Measurements from ENCODE around the gene PPARA. TPM values are rescaled to one million over a fixed set of nuclear protein-coding genes. Genes with fewer than 3 reads are reported as not detected.

The PPARA gene
- total RNA-seq, 1 donor from 2014 or later, result 13.0 TPM

DNA sequence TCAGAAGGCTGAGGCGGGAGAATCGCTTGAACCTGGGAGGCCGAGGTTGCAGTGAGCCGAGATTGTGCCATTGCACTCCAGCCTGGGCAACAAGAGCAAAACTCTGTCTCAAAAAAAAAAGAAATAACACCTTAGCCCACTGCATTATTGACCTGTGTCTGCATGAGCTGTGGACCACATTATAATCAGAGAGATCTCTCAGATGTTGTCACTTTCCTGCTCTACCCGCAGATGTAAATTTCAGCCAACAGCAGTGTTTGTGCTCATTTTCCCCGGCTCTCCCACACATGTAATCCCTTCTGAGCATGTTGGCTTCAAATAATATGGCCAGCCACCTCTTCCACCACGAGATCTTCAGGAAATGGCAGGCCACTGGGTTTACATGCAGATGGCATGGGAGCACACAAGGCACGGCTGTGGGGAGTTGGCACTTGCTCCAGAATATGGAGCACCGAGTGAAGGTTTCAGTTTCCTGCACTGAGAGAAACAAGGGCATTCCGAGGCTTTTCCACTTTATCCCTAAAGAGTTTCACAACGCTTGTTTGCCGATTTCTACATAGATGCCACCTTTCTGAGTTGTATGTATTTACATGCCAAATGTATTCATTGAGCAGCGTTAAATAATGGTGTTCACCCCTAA is 80.1 kb downstream of the PPARA start:
- Mint-ChIP-seq H3K9me3 (no peaks in the 10 kb centered on the region), H3K27me3 (ENCODE audit: low read depth) (no peaks in the 10 kb centered on the region), H3K4me1 (no peaks in the 10 kb centered on the region), H3K27ac (no peak overlapping the region), H3K36me3 (peaks cover 11% of the 10 kb centered on the region), H3K4me3 (no peak overlapping the region)
- no peak for DNase-seq (ENCODE audit: low spot score in 2 of 2, unreplicated experiment in 2 of 2)
- TF ChIP-seq, protein P1, sequence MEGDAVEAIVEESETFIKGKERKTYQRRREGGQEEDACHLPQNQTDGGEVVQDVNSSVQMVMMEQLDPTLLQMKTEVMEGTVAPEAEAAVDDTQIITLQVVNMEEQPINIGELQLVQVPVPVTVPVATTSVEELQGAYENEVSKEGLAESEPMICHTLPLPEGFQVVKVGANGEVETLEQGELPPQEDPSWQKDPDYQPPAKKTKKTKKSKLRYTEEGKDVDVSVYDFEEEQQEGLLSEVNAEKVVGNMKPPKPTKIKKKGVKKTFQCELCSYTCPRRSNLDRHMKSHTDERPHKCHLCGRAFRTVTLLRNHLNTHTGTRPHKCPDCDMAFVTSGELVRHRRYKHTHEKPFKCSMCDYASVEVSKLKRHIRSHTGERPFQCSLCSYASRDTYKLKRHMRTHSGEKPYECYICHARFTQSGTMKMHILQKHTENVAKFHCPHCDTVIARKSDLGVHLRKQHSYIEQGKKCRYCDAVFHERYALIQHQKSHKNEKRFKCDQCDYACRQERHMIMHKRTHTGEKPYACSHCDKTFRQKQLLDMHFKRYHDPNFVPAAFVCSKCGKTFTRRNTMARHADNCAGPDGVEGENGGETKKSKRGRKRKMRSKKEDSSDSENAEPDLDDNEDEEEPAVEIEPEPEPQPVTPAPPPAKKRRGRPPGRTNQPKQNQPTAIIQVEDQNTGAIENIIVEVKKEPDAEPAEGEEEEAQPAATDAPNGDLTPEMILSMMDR (IDR thresholded peaks at IDR 0.05; ENCODE audit: unreplicated experiment), result no peak

DNA sequence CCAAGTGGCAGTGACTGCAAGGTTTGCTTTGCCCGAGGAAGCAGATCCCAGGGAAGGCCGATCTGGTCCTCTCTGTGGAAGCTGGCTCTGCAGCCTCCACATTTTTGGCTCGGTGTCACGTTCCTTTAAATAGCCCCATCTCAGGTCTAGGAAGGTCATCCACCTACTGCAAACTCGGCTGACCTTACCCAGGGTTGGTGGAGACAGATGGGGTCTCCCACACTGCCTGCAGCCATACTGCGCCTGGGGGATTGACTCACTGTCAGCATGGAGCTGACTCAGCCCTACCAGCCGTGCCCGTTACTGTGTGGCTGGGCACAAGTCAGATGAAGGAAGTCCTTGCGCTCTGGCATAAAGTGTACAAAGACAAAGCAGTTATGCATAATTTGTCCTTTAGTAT is 82.9 kb downstream of the PPARA start:
- no peak overlapping the region for H3K4me3 Mint-ChIP-seq
- H3K27ac Mint-ChIP-seq, result no peak overlapping the region
- no peaks in the 10 kb centered on the region for H3K9me3 Mint-ChIP-seq
- TF ChIP-seq, protein P1 (IDR thresholded peaks at IDR 0.05; ENCODE audit: unreplicated experiment), result no peak
- H3K27me3 Mint-ChIP-seq (ENCODE audit: low read depth), result no peaks in the 10 kb centered on the region
- H3K4me1 Mint-ChIP-seq, result no peaks in the 10 kb centered on the region
- peaks cover 11% of the 10 kb centered on the region for H3K36me3 Mint-ChIP-seq
- DNase-seq (ENCODE audit: low spot score in 2 of 2, unreplicated experiment in 2 of 2), result no peak

DNA sequence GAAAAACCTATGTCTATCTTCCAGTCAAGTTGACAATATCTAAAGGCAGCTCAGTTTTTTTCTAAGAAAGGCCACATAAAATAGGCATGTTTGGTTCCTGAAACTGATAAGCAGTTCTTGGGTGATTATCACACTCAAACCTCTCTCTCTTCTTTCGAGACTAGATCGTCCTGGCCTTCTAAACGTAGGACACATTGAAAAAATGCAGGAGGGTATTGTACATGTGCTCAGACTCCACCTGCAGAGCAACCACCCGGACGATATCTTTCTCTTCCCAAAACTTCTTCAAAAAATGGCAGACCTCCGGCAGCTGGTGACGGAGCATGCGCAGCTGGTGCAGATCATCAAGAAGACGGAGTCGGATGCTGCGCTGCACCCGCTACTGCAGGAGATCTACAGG is 84.6 kb downstream of the PPARA start:
- no peaks in the 10 kb centered on the region for H3K27me3 Mint-ChIP-seq (ENCODE audit: low read depth)
- no peaks in the 10 kb centered on the region for H3K4me1 Mint-ChIP-seq
- peaks cover 9% of the 10 kb centered on the region for H3K36me3 Mint-ChIP-seq
- TF ChIP-seq, protein P1 (IDR thresholded peaks at IDR 0.05; ENCODE audit: unreplicated experiment), result no peak
- H3K27ac Mint-ChIP-seq, result no peak overlapping the region
- DNase-seq (ENCODE audit: low spot score in 2 of 2, unreplicated experiment in 2 of 2), result no peak
- H3K4me3 Mint-ChIP-seq, result no peak overlapping the region
- H3K9me3 Mint-ChIP-seq, result no peaks in the 10 kb centered on the region

DNA sequence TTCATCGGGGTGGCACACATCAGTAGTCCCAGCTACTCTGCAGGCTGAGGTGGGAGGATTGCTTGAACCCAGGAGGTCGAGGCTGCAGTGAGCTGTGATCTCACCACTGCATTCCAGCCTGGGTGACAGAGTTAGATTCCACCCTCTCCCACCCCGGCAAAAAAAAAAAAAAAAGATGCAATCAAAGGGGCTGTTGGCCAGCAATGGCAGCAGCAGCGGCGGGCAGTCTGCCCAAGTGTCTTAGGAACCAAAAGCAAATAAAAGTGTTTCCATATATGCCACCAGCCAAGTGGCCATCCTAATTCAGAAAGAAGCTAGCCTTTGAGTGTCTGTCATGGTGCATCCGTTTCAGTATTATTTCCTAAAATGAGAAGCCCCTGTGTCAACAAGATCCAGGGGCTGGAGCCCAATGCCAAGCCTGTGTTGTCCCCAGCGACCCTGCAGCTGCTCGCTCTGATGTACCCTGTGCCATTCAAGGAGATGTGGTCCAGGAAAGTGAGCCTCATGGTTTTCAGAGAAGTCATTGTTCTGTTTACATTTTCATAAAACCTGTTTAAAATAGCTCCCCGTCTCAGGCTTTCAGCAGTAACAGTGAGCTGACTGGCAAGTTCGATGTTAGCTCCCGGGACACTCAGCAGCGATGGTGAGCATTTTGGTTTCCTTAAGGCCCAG is 87.3 kb downstream of the PPARA start:
- H3K4me1 Mint-ChIP-seq, result no peaks in the 10 kb centered on the region
- no peak for DNase-seq (ENCODE audit: low spot score in 2 of 2, unreplicated experiment in 2 of 2)
- H3K27ac Mint-ChIP-seq, result no peak overlapping the region
- H3K4me3 Mint-ChIP-seq, result no peak overlapping the region
- H3K9me3 Mint-ChIP-seq, result no peaks in the 10 kb centered on the region
- peaks cover 7% of the 10 kb centered on the region for H3K36me3 Mint-ChIP-seq
- TF ChIP-seq, protein P1 (IDR thresholded peaks at IDR 0.05; ENCODE audit: unreplicated experiment), result no peak
- no peaks in the 10 kb centered on the region for H3K27me3 Mint-ChIP-seq (ENCODE audit: low read depth)

GRCh38 chr22:46238541-46238940 is 88.2 kb downstream of the PPARA start:
- no peaks in the 10 kb centered on the region for H3K27me3 Mint-ChIP-seq (ENCODE audit: low read depth)
- H3K36me3 Mint-ChIP-seq, result peaks cover 7% of the 10 kb centered on the region
- no peak overlapping the region for H3K4me3 Mint-ChIP-seq
- no peaks in the 10 kb centered on the region for H3K4me1 Mint-ChIP-seq
- TF ChIP-seq, protein P1 (IDR thresholded peaks at IDR 0.05; ENCODE audit: unreplicated experiment), result no peak
- DNase-seq (ENCODE audit: low spot score in 2 of 2, unreplicated experiment in 2 of 2), result no peak
- H3K27ac Mint-ChIP-seq, result no peak overlapping the region
- no peaks in the 10 kb centered on the region for H3K9me3 Mint-ChIP-seq

Data from mesothelial cell of epicardium (in vitro differentiated cells).